Glomerular visceral epithelial cell (primary cell): ENCODE measurements around the gene LRRC56.
"Not testable (repeated sequence)": the region's sequence is repeated elsewhere in the genome, so short reads cannot be mapped to it uniquely, and the experiment has no call there.

Experiments used
- DNase-seq: peaks from one replicate; pipeline ENCODE4 v3.0.0-alpha.2; 2016; ENCODE audit errors: extremely low spot score

LRRC56 gene

DNA sequence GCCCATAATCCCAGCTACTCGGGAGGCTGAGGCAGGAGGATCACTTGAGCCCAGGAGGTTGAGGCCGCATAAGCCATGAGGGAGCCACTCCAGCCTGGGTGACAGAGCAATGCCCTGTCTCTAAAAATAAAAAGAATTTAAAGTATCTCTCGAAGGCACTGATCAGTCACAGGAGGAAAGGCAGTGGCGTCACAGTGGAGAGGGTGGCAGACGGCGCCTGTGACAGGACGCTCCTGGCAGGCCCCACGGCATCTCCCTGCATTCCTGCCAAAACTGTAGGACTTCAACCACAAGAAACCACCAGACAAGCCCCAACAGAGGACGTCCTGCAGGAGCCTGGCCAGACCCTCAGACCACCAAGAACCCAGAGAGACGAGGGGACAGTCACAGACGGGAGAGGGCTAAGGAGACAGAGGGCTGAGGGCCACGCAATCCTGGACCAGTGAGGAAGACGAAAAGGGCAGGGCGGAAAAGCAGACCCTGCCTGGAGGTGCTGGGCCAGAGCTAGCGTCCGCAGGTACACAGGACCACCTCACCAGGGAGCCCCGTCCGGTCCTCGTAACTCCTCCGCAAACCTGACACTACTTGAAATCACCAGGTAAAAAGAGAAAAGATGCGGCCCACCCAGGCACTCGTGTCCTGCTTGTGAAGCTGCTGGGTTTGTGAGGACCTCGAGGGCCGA lies 36.2 kb upstream of the LRRC56 start:
- DNase-seq = no peak

DNA sequence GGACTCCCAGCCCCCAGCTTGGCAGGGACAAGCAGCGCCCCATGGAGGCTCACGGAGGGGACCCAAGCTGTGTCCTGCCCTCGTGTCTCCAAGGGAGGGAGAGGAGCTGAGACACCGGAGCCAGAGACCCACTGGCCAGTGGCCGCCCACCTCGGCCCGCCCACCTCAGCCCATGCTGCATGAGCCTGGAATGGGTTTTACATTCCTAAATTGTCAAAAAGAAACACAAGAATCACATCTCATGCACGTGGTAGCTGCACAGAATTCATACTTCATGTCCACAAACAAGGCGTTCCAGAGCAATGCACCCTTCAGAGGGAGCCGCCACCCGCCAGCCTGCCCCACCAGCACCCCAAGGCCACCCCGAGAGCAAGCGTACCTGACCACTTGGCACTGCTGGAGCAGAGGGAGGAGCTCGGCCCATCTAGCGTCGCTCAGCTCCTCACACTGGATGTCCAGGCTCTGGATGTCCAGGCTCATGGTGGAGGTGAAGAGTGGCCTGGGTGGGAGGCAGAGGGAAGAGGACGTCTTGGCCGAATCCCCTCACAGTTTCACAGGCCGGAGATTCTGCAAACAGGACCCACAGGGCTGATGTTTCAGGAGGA lies 35.5 kb upstream of the LRRC56 start:
- DNase-seq = no peak

DNA sequence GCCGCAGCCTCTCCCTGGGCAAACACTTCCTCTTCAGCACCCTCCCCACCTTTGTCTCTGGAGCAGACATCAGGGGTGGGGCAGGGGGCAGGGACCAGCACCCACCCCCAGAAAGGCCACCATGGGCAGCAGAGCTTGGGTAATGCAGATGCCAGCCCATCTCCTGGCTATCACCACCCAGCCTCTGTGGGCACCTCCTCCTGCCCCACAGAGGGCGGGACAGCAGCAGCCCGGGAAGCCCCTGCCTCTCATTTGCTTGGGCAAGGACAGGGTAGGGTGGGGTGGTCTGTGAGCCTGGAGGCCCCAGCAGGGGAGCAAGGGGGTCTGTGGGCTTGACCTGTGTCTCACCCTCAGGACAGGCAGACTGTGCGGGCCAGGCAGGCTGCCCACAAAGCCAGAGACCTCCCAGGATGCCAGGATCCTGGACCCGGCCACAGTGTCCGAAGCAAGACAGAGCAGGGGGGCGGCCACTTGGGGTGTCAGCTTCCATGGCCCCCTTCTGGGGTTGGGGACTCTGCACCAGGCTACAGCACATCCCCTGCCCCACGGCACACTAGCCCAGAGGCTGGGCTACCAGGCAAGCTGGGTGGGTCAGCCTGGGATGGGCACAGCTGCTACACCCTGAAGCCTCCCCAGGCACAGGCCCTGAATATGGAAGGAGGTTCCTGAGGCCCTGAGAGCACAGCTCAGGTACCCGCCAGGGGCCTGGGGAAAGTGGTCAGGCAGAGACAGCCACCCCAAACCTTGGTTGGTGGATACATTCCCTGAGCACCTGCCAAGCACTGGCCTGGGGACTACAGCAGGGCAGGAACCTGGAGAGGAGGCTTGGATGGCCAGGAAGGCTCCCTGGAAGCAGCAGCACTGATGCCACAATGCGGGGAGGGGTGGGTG lies 34.8 kb upstream of the LRRC56 start:
- no peak for DNase-seq

DNA sequence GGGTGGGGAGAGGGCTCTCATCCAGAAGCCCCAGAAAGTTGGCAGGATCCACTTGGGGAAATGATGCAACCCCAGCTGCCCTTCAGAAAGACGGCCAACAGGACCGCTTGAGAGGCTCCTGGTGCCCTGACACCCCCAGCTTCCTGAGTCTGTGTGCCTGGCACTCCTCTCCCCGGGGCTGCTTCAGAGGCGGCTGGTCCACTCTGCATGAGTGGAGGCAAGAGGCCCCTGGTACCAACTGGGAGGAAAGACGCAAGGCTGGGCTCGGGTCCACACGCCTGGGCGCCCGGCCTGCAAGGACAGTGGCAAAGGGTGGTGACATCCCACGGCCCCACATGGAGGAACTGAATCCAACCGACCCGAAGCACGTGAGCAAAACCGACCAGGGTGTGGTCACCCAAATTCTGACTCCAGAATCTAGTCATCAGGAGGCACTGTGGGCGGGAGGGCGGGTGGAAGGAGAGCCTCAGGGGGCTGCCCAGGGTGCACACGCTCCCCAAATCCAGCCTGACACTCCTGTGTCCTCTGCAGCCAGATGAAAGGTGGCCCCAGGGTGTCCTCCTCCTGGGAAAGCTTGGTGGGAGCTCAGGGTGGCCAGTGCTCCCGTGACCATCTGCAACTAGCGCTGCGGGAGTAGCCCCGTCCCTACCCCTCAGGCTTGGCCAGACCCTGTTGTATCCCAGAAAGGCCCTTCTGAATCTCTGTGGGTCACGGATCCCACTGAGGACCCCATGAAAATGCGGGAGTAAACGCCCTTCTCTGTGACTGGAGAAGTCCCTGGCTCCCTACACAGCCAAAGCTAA lies 33.9 kb upstream of the LRRC56 start:
- no peak for DNase-seq

DNA sequence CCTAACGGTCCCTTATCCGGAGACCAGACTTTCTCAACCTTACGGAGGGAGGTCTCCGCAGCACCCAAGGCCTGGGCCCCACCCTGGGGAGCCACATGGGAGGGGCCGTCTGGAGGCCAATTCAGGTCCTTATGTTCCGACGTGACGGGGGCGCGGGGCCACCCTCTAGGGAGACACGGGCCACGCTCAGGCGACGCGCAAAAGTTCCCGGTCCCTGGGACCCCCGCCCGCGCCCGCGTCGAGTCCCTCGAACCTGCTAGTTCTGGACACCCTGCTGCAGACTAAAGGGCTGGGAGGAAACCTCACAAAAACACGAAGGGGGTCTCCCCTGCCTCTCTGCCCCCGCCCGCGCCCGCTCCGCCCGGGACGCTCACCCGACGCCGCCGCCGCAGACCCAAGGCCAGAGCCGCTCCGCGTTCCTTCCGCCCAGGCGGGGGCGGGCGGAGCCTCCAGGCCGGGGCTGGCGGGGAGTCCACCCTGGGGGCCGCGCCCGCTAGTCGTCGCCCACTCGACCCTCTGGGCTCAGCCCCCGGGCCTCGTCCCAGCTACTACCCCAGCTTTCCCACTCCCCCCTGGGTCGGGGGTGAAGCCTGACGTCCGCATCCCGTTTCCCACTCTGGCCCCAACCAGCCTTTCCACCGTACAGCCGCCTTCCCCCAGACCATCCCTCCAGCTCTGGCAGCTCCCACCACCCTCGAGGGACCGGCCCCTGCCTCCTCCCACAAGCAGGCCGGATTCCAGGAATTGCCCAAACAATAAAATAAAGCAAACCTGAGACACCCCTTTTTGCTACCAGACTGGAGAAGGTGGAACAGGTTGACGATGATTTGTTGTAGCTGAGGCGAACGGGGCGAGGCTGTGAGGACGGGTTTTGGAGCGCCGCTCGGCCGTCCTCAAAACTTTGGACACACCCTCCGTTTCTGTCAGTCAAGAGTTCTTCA lies 33.0 kb upstream of the LRRC56 start:
- DNase-seq = no peak

DNA sequence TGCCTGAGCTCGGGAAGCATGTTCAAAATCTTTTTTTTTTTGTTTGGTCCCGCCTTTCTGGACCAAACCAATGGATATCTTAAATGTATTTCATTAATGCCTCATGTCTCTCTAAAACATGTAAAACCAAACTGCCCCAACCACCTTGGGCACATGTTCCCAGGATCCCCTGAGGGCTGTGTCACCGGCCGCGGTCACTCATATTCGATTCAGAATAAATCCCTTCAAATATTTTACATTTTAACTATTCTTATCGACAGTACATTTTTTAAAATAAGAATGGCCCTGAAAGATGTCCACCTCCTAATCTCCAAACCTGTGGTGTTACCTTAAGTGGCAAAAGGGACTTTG lies 32.4 kb upstream of the LRRC56 start:
- no peak for DNase-seq

DNA sequence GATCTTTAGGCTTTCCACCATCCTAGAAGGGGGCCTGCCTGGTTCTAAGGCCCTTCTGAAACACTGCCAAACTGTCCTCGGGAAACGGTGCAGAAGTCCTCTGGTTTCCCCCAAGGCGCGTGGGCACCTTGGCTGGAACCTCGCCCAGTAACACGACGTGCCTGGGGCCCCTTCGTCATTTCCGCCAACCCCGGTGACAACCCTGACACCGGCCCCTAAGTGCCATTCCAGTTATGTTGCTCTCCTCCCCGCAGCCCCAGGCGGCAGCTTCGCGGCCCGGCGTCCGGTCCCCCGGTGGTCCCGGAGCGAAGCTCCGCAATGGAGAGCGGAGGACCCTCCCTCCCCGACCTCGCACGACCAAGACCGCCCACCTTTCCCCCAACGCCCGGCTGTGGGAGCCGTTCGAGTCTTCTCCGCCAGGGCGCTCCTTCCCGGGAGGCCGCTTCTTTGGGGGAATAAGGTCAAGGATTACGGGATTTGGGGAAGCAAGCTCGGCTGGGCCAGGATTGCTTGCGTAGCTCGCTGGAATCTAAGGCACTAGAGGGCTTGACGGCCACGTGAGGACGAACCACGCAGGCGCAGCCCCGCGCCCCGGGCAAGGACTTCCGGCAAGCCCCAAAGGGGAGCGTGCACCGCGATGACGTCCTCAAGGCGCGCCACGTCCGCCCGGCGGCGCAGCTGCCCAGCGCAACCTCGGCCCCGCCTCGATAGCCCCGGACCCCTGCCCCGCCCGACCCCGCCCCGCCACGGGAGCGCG lies 30.9 kb upstream of the LRRC56 start:
- peak; percentile 96 for DNase-seq

DNA sequence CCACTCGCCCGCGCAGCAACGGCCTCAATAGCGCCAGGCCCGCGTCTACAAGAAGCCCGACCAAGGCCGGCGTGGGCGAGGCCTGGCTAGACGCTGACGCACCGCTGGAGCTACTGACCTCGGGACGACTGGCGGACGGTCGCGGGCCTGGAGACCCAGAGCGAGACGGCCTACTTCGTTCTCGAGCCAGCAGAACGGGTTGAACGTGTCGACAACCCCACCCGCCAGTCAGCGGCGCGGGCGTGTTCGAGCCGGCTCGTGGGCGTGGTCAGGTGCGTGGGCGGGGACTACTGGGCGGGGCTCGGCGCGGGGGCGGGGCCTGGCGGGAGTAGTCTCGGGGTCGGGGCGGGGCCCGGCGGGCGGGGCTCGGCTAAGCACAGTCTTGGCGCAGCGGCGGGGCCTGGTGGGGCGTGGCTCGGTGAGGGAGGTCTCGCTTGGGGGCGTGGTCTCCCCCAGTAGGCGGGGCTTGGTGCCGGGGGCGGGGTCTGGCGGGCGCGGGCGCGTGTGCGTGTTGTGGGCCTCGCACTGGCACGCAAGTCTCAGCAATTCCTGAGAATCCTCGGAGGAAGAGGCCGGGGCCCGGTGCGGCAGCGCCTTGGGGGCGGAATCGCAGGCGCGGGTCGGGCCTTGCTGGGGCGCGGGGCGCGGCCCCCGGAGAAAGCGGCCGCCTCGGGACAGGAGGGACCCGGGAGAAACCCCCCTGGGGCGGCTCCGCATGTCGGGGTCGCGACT lies 30.2 kb upstream of the LRRC56 start, which contains the start of gene RNH1:
RNH1 (minus strand) TSS at position 248 of the 732 bp plus-strand sequence. CDS start 5,080 bp downstream, outside the sequence.
- DNase-seq = peak; percentile 96

DNA sequence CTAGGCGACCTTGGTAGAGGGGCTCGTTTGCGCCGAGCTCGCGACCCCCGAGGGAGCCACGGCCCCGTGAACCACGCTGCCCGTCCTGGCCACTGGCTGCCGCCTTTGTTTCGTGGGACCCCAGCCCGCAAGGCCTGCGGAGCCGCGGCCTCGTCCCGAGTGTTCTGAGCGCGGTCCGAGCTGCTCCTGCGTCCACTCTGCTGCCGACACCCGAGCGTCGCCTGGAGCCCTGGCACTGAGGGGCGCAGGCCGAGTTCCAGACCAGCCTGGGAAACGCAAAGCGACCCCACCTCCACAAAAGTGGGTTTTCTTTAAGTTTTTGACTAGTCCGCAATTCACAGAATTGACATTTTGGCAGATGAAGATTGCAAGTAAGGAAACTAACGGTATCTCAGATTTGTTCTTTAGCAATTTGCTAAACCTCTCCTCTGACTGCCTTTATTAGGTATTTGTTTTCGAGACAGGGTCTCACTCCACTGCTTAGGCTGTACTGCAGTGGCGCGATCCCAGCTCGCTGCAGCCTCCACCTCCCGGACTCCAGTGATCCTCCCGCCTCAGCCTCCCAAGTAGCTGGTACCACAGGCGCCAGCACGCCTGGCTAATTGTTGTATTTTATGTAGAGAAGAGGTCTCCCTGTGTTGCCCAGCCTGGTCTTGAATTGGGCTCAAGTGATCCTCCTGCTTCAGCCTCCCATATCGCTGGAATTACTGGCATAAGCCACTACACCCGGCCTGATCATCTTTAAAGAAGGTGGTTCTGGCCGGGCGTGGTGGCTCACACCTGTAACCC lies 29.4 kb upstream of the LRRC56 start:
- DNase-seq = no peak

DNA sequence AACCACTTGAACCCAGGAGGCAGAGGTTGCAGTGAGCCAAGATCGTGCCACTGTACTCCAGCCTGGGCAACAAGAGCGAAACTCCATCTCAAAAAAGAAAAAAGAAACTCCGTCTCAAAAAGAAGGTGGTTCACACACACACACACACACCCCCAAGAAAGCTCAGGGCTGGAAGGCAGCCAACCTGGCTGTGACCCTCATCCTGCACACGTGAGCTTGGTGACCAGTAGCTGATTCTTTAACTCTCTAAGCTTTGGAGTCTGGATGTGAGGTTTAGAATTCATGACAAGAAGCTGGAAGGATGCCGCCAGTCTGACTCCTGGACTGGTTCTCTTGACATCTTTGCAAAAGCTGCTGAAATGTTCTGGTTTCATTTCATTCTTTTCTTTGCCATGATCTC lies 28.4 kb upstream of the LRRC56 start:
- DNase-seq = no peak

DNA sequence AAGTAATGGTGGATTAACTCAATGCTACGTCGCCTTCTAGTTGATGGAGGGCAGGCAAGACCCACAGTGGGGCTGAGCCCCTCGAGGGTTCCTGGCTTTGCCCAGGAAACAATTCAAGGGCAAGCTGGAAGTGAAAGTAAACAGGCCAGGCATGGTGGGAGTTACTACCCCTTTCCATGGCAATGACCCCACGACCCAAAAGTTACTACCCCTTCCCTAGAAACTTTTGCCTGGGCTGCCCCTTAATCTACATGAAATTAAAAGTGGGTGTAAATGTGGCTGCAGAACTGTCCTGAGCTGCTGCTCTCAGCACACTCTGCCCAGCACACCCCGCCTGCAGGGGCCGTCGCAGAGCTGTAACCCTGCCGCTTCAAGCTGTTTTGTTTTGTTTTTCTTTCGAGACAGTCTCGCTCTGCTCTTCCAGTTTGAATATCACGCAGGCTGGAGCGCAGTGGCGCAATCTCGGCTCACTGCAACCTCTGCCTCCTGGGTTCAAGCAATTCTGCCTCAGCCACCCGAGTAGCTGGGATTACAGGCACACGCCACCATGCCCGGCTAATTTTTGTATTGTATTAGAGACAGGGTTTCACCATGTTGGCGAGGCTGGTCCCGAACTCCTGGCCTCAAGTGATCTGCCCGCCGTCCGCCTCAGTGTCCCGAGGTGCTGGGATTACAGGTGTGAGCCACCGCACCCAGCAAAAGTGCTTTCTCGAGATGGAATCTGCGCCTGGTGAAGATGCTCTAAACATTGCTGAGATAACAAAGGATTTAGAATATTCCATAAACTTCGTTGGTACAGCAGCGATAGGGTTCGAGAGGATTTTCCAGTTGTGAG lies 24.3 kb upstream of the LRRC56 start:
- DNase-seq = no peak

DNA sequence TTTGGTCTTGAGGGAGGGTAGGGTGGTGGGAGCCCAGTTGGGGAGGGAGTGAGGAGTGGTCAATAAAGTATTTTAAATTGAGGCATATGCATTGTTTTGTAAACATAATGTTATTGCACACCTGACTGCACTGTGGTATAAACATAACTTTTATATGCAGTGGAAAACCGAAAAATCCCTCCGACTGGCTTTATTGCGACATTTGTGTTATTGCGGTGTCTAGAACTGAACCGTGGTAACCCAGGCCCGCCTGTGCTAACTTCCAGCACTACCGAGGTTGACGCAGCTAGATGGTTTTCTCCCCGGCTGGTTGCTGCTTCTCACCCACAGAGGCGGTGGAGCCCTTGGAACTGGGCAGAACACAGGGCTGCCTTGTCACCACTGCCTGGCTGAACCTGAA lies 22.7 kb upstream of the LRRC56 start:
- DNase-seq = no peak

DNA sequence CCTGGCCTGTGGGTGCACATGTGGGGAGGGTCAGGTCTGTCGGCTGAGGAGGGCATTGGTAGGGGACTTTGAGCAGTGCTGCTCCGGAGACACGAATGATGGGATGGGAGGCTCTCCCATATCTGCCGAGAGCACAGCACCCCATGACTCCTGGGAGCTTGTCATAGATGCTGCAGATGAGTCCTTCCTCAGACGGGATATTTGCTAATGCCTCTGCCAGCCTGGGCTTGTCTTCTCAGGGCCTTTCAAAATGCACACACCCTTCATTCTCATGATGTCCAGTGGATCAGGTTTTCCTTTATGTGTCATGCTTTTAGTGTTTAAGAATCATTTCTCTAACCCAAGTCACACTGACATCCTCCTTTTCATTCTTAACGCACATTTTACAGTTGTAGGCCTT lies 22.2 kb upstream of the LRRC56 start:
- no peak for DNase-seq

DNA sequence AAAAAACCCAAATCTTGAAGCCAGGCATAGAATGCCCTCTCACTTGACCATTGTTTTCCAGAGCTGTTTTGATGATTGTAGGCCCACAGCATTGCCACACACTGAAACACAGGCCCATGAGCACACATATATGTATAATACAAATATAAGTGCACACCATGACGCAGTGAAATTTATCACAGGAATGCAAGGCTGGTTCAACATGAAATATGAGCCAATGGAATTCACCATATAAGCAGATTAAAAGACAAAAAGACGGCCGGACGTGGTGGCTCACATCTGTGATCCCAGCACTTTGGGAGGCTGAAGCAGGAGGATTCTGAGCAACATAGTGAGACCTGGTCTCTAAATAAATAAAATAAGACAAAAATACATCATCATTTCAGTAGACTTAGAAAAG lies 20.9 kb upstream of the LRRC56 start:
- DNase-seq = no peak

DNA sequence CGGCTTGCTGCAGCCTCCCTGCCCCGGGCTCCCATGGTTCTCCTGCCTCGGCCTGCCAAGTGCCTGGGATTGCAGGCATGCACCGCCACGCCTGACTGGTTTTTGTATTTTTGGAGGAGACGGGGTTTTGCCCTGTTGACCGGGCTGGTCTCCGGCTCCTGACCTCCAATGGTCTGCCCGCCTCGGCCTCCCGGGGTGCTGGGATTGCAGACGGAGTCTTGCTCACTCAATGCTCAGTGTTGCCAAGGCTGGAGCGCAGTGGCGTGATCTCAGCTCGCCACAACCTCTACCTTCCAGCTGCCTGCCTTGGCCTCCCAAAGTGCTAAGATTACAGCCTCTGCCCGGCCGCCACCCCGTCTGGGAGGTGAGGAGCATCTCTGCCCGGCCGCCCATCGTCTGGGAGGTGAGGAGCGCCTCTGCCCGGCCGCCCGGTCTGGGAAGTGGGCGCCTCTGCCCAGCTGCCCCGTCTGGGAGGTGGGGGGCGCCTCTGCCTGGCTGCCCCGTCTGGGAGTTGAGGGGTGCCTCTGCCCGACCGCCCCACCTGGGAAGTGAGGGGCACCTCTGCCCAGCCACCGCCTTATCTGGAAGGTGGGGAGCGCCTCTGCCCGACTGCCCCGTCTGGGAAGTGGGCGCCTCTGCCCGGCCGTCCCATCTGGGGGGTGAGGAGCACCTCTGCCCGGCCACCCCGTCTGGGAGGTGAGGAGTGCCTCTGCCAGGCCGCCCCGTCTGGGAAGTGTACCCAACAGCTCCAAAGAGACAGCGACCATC lies 20.2 kb upstream of the LRRC56 start:
- not testable (repeated sequence) for DNase-seq

DNA sequence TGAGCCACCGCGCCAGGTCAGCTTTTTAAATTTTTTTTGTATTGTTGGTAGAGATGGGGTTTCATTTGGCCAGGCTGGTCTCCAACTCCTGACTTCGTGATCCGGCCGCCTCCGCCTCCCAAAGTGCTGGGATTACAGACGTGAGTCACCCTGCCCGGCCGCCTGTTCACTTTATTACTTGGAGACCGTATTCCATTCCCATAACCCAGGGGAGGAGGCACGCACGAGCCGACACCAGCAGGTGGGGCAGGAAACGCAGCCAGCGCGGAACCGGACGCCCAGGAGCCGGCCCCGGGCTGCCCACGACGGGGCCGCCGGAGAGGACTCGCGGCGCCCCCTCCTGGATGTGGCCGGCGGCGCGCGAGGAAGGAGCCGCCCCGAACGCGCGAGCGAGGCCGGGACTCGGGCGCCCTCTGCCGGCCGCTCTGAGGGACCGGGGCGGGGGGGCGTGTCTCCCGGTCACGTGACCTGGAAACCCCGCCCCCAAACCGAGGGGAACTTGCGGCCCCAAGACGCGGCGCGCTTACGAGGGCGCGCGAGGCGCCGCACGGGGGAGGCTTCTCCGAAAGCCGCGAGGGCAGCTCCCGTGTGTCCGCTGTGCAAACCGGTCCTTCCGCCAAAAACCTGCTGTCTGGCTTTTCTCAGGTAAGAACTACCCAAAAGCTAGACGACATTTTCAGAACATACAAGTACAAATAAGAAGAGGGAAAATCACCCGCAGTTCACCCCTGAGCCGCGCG lies 18.7 kb upstream of the LRRC56 start:
- DNase-seq = peak; percentile 96
